Astrocyte of the spinal cord (primary cell): ENCODE results near the gene KDM5D.

Experiments used
- DNase-seq: peaks from one replicate; pipeline ENCODE4 v3.0.0; 2011; ENCODE audit warnings: low read depth, low spot score
- H3K4me3 ChIP-seq: 2 replicates; pipeline ENCODE4 v1.5.1; 2011; ENCODE audit warnings: low read depth, mild to moderate bottlenecking, low read length, moderate library complexity
- CTCF ChIP-seq: IDR thresholded peaks from 2 replicates; pipeline ENCODE4 v1.5.1; 2012; ENCODE audit warnings: low read depth, mild to moderate bottlenecking, low read length, inconsistent platforms
- in situ Hi-C: cut with HindIII; loops from 2 replicates; pipeline ENCODE4 v1.10.0; 2017; ENCODE audit warnings: low sequenced_read_pairs

Gene KDM5D

GRCh38 chrY:19744381-19745378 is at the start of gene KDM5D:
TSS of gene KDM5D (minus strand) at chrY:19744726. CDS start at chrY:19744534, 192 bp downstream.
- in situ Hi-C loops, result no loop called here

GRCh38 chrY:19768375-19768774 is 23.8 kb upstream of the KDM5D start:
- no peak for DNase-seq
- TF ChIP-seq CTCF, result no peak
- H3K4me3 ChIP-seq, result no peak overlapping the region
- in situ Hi-C loops, result no loop called here

More at GRCh38 chrY:19744381-19745378, at the start of gene KDM5D:
- no peak for TF ChIP-seq CTCF
- no peak for DNase-seq
- H3K4me3 ChIP-seq, result no peak within 1 kb of the TSS

GRCh38 chrY:19743331-19743730 is 1.2 kb downstream of the KDM5D start:
- no peak for DNase-seq
- H3K4me3 ChIP-seq, result no peak overlapping the region
- in situ Hi-C loops, result no loop called here
- no peak for TF ChIP-seq CTCF

- no peak for DNase-seq
- in situ Hi-C loops, result no loop called here
- TF ChIP-seq CTCF, result no peak
- H3K4me3 ChIP-seq, result no peak overlapping the region
These were observed 2.4 kb downstream of the KDM5D start for GRCh38 chrY:19742153-19742552.

- no peak for TF ChIP-seq CTCF
- no peak overlapping the region for H3K4me3 ChIP-seq
- in situ Hi-C loops, result no loop called here
- DNase-seq, result no peak
These were observed 10.1 kb downstream of the KDM5D start for GRCh38 chrY:19734425-19734824.

GRCh38 chrY:19717950-19718349 is 26.6 kb downstream of the KDM5D start:
- DNase-seq, result no peak
- TF ChIP-seq CTCF, result no peak
- H3K4me3 ChIP-seq, result no peak overlapping the region
- in situ Hi-C loops, result no loop called here
